Stomach (tissue), 9 donors: Measurements from ENCODE around the gene SGCA. TPM values are rescaled to one million over a fixed set of nuclear protein-coding genes. Genes with fewer than 3 reads are reported as not detected.

Source experiments
- DNase-seq, 2 donors: peaks; one replicate each; pipeline versions ENCODE4 v3.0.0 to v3.0.0-alpha.2; 2013 to 2019
- H3K27ac ChIP-seq, 5 donors: fragments of 200-600 bp in 4 of 5; sonication (generic) in 4 of 5; one replicate each; pipeline ENCODE4 v1.5.1; 2013 to 2019; ENCODE audit warnings: mild to moderate bottlenecking in 1 of 5, moderate library complexity in 1 of 5
- H3K27me3 ChIP-seq, 3 donors: fragments of 200-600 bp; sonication (generic); one replicate each; pipeline ENCODE4 v1.5.1; 2017 to 2019; ENCODE audit warnings: mixed run types in 1 of 3
- H3K36me3 ChIP-seq, 4 donors: fragments of 200-600 bp; sonication (generic); 1 replicate in 3 of 4; 2 replicates in 1 of 4; pipeline ENCODE4 v1.5.1; 2016 to 2019
- H3K4me1 ChIP-seq, 4 donors: fragments of 200-600 bp; sonication (generic); one replicate each; pipeline ENCODE4 v1.5.1; 2016 to 2019
- H3K4me3 ChIP-seq, 4 donors: fragments of 200-600 bp; sonication (generic) in 3 of 4; one replicate each; pipeline ENCODE4 v1.5.1; 2016 to 2019; ENCODE audit warnings: mild to moderate bottlenecking in 1 of 4
- H3K9me3 ChIP-seq, 4 donors: fragments of 200-600 bp; sonication (generic); one replicate each; pipeline ENCODE4 v1.5.1; 2016 to 2019
- CTCF ChIP-seq, 7 experiments: fragments of 450-650 bp in 4 of 7; fragments of 200-600 bp in 3 of 7; sonication (generic) in 3 of 7; IDR thresholded peaks; one replicate each; pipeline ENCODE4 v1.5.1; 2016 to 2019; ENCODE audit warnings: antibody characterized with exemption in 7 of 7, control low read depth in 2 of 7, mild to moderate bottlenecking in 1 of 7
- EP300 ChIP-seq: sonication (generic); formaldehyde crosslinking; IDR thresholded peaks from one replicate; pipeline ENCODE4 v1.6.1; 2017; ENCODE audit warnings: antibody characterized with exemption
- POLR2A ChIP-seq, 4 donors: fragments of 450-650 bp; IDR thresholded peaks; one replicate each; pipeline ENCODE4 v1.6.1; 2016; ENCODE audit warnings: antibody characterized with exemption in 4 of 4, control low read depth in 2 of 4, mild to moderate bottlenecking in 1 of 4, moderate library complexity in 1 of 4
- POLR2AphosphoS5 ChIP-seq, 3 donors: sonication (generic); formaldehyde crosslinking; IDR thresholded peaks; one replicate each; pipeline ENCODE4 v1.6.1; 2016; ENCODE audit warnings: antibody characterized with exemption in 3 of 3
- WGBS, 5 donors: extraction: QIAGEN DNeasy Blood & Tissue Kit in 3 of 5; methylation state at CpG; one replicate each; pipeline versions ENCODE4 v1.1.5 to v1.1.7; 2013 to 2018; 5-methylcytosine and 5-hydroxymethylcytosine counted together
- intact Hi-C: fragments of 100-400 bp; cut with DNase I; formaldehyde crosslinking; loops from one replicate; pipeline ENCODE4 v1.15.1; 2023; ENCODE audit warnings: low total_unique reads
- polyA plus RNA-seq, 3 donors: library from polyadenylated mRNA; stranded (reverse); fragments of 200-250 nt; gene quantifications; one replicate each; pipeline ENCODE4 v1.2.3, GENCODE V29; 2013
- total RNA-seq, 5 donors: library from RNA; depleted of rRNA; stranded (reverse); fragments of >200 nt; gene quantifications; one replicate each; pipeline versions ENCODE4 v1.1.0 to v1.2.3, GENCODE V29; 2014 to 2016
- donor health status: healthy with polysubstance abuse.
- donor health status: Bipolar disorder and iron deficiency.
- donor health status: healthy.

Gene SGCA
- total and polyA plus RNA-seq, 8 donors, result 5.4 to 89.3 (median 15.1) TPM

GRCh38 chr17:50133028-50133768, 32.6 kb upstream of the SGCA start:
- TF ChIP-seq POLR2A (IDR thresholded peaks at IDR 0.05) (no peak), CTCF (IDR thresholded peaks at IDR 0.05) (no peak), EP300 (no peak), POLR2AphosphoS5 (IDR thresholded peaks at IDR 0.05) (peak in 2 of 3 donors; percentile 22 to 50)
- peaks cover 0 to 29% (median 27%) of the 10 kb centered on the region in 3 donors for H3K27me3 ChIP-seq
- no peak overlapping the region for H3K4me3 ChIP-seq
- H3K27ac ChIP-seq, result peak overlapping the region in 4 of 5 donors; percentile 16 to 64 (median 56)
- intact Hi-C loops, result no loop called here
- peaks cover 36 to 44% (median 41%) of the 10 kb centered on the region in 4 donors for H3K36me3 ChIP-seq
- 42 to 54% (median 53%) methylated on average over 7 of the region's 7 CpGs for WGBS, 5 donors
- DNase-seq, result no peak
- no peaks in the 10 kb centered on the region for H3K9me3 ChIP-seq
- peaks cover 39 to 56% (median 44%) of the 10 kb centered on the region in 4 donors for H3K4me1 ChIP-seq

GRCh38 chr17:50133769-50134099, 32.1 kb upstream of the SGCA start:
- Histone ChIP-seq H3K27ac (peak overlapping the region in 4 of 5 donors; percentile 16 to 64 (median 56)), H3K27me3 (peaks cover 0 to 24% (median 23%) of the 10 kb centered on the region in 3 donors), H3K4me1 (peaks cover 35 to 50% (median 39%) of the 10 kb centered on the region in 4 donors), H3K36me3 (peaks cover 41 to 49% (median 47%) of the 10 kb centered on the region in 4 donors), H3K9me3 (no peaks in the 10 kb centered on the region), H3K4me3 (no peak overlapping the region)
- no peak for DNase-seq
- 17 to 32% (median 26%) methylated on average over 13 to 16 of the region's 16 CpGs for WGBS, 5 donors
- intact Hi-C loops, result no loop called here
- TF ChIP-seq POLR2A (IDR thresholded peaks at IDR 0.05), result no peak
- TF ChIP-seq EP300, result no peak
- TF ChIP-seq CTCF (IDR thresholded peaks at IDR 0.05), result no peak
- no peak for TF ChIP-seq POLR2AphosphoS5 (IDR thresholded peaks at IDR 0.05)

- no peak overlapping the region for H3K4me3 ChIP-seq
- TF ChIP-seq POLR2A (IDR thresholded peaks at IDR 0.05) (no peak), EP300 (no peak), POLR2AphosphoS5 (IDR thresholded peaks at IDR 0.05) (no peak), CTCF (IDR thresholded peaks at IDR 0.05) (no peak)
- peaks cover 0 to 17% (median 16%) of the 10 kb centered on the region in 3 donors for H3K27me3 ChIP-seq
- 70 to 83% (median 77%) methylated on average over 9 to 16 of the region's 16 CpGs for WGBS, 5 donors
- no peak for DNase-seq
- H3K4me1 ChIP-seq, result peaks cover 27 to 46% (median 33%) of the 10 kb centered on the region in 4 donors
- peaks cover 48 to 56% (median 54%) of the 10 kb centered on the region in 4 donors for H3K36me3 ChIP-seq
- no peak overlapping the region for H3K27ac ChIP-seq
- intact Hi-C loops, result no loop called here
- H3K9me3 ChIP-seq, result no peaks in the 10 kb centered on the region
Measured at GRCh38 chr17:50134206-50135110, 31.3 kb upstream of the SGCA start.
